C4-2B (cell line): ENCODE measurements around the gene HTR2C.
"Not testable (repeated sequence)": the region's sequence is repeated elsewhere in the genome, so short reads cannot be mapped to it uniquely, and the experiment has no call there.

Source experiments
- H3K27ac ChIP-seq: fragments of 450-650 bp; 2 replicates; pipeline ENCODE4 v1.5.1; 2017
- ZFX ChIP-seq: fragments of 450-650 bp; IDR thresholded peaks from 2 replicates; pipeline ENCODE4 v1.6.1; 2017
- TF ChIP-seq, protein P1 (sequence below): fragments of 450-650 bp; conservative IDR thresholded peaks from 2 replicates; pipeline ENCODE4 v1.5.1; 2017; ENCODE audit warnings: mild to moderate bottlenecking

Gene HTR2C

DNA sequence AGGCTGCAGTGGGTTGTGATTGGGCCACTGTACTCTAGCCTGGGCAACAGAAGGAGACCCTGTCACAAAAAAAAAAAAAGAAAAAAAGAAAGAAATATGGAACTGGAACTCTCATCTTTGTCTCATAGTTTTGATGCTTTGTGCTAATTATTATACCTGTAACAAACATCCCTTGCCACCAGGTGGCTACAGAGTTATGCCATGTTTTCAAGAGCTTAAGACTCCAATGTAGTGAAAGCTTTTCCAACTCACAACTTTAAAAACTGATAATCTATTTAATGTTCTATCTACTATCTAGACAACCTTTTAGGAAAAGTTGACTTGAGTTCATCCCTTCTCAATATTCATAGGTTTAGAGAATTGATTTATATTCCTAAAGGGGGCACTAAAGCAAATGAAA, 42.4 kb downstream of the HTR2C start:
- H3K27ac ChIP-seq = no peak overlapping the region
- no peak for TF ChIP-seq ZFX
- TF ChIP-seq, protein P1, sequence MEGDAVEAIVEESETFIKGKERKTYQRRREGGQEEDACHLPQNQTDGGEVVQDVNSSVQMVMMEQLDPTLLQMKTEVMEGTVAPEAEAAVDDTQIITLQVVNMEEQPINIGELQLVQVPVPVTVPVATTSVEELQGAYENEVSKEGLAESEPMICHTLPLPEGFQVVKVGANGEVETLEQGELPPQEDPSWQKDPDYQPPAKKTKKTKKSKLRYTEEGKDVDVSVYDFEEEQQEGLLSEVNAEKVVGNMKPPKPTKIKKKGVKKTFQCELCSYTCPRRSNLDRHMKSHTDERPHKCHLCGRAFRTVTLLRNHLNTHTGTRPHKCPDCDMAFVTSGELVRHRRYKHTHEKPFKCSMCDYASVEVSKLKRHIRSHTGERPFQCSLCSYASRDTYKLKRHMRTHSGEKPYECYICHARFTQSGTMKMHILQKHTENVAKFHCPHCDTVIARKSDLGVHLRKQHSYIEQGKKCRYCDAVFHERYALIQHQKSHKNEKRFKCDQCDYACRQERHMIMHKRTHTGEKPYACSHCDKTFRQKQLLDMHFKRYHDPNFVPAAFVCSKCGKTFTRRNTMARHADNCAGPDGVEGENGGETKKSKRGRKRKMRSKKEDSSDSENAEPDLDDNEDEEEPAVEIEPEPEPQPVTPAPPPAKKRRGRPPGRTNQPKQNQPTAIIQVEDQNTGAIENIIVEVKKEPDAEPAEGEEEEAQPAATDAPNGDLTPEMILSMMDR = peak; percentile 62

DNA sequence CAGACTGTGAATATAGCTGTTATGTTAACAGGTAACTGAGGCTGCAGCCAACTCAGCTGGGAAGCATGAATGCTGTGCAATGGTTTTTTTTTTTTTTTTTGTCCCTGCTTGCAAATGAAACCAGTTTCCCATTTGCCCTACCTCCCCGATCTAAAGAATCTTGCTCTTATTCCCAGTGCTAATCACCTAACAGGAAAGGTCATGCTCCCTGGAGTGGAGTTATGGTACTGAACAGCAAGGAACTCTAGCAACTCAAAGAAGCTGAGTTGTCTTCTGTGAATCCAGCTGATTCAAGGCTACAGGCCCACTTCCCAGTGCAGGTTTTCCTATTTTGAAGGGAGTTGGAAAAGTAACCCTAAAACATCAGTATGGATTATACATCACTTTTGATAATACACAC, 52.1 kb downstream of the HTR2C start:
- no peak for TF ChIP-seq ZFX
- TF ChIP-seq, protein P1 = no peak
- no peak overlapping the region for H3K27ac ChIP-seq

DNA sequence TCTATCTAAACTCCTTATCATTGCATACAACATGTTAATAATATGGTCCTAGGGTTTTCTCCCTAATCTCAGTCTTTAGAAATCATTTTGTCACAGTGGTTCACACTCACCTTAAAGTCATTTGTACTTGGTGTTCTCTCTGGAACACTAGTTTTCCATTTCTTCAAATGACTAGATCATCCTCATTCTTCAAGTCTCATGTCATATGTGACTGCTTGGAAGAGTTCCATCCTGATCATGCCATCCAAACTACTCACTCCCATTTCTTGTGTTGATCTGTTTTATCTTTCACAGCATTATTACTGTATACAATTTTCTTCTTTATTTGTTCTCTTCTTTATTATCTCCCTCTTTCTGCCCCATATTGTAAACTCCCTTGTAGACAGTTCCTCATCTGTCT, 66.5 kb downstream of the HTR2C start:
- TF ChIP-seq ZFX = no peak
- TF ChIP-seq, protein P1 = no peak
- no peak overlapping the region for H3K27ac ChIP-seq

DNA sequence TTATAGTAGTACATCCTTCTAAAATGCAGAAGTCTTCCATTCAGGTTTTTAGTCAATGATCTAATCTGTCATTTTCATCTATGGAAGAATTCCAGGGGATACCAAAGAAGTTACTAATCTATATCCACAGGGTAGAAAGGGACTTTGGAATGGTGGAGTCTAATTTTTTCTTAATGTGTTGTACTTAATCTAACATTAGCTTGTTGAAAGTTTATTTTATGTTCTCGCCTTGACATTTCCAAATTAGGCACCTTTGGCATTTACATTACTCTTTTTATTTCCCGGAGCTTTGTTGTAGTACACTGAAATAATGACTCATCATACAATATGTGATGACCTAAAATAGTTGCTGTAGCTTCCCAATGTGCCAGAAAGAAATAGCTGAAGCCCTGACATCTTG, 91.5 kb downstream of the HTR2C start:
- no peak overlapping the region for H3K27ac ChIP-seq

DNA sequence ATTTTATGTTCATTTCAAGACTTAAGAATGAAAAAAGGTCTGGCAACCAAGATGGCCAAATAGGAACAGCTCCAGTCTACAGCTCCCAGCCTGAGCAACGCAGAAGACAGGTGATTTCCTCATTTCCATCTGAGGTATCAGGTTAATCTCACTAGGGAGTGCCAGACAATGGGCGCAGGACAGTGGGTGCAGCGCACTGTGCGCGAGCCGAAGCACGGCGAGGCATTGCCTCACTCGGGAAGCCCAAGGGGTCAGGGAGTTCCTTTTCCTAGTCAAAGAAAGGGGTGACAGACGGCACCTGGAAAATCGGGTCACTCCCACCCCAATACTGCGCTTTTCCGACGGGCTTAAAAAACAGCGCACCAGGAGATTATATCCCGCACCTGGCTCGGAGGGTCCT, 116.6 kb downstream of the HTR2C start:
- H3K27ac ChIP-seq = not testable (repeated sequence)

More for the DNA sequence above, 91.5 kb downstream of the HTR2C start:
- TF ChIP-seq, protein P1 = no peak
- no peak for TF ChIP-seq ZFX

DNA sequence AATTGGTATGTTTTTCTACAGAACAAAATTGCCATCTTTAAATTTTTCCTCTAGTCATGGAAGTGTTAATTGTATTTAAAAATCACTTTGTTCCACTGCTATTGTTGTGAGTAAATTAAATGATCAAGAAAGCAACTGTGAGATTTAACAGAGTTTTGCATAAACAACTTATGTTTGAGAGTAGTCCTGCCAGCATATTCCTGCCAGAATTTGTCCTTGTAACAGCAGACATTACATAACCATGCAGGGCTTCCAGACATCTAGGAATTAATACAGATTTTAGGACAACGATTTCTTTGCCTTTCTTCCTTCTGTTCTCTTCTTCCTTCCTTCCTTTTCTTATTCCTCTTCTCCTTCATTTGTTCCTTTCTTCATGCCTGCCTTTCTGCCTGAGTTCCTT, 125.5 kb downstream of the HTR2C start:
- TF ChIP-seq, protein P1 = no peak
- no peak for TF ChIP-seq ZFX
- H3K27ac ChIP-seq = no peak overlapping the region

DNA sequence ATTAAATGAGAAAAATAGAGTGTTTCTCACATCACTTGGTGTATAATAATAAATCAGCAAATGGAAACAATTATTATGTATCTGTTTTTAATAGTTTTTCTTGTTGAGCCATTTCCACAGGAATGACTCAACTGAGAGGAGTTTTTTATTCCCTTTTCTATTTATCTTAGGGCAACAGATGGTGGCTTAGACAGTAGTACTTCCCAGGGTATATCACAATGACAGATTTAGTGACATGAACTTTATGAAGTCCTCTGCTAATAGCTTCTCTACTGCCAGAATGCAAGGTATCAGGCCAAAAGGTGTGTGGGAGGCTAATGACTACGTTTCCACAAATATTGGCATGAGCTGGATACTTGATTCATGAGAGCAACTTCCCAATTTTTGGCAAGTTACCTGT, 126.7 kb downstream of the HTR2C start:
- no peak for TF ChIP-seq ZFX
- TF ChIP-seq, protein P1 = no peak

DNA sequence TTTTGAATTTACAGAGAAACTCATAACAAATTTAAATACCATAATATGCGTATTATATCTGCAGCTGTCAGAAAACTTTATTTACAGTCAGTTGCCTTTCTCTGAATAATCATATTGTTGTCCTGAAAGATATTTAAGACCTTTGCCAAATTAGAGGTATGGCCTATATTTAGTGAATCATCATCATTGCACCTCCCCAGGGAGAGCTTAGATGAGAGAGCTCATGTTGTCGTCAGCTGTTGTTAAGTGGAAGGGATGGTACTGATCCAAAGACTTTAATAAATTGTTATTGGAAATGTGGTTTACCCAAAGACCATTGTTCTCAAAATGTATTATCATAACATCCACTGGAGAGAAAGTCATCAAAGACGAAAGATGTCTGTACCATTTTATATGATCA, 128.6 kb downstream of the HTR2C start:
- TF ChIP-seq, protein P1 = no peak
- no peak for TF ChIP-seq ZFX

More for the DNA sequence above, 126.7 kb downstream of the HTR2C start:
- no peak overlapping the region for H3K27ac ChIP-seq

More for the DNA sequence above, 128.6 kb downstream of the HTR2C start:
- no peak overlapping the region for H3K27ac ChIP-seq
